H9 (cell line): ENCODE results near the gene PLPP2. TPM values are rescaled to one million over a fixed set of nuclear protein-coding genes. Genes with fewer than 3 reads are reported as not detected.

ENCODE experiments used
- DNase-seq: peaks from one replicate; pipeline ENCODE4 v3.0.0-alpha.2; 2017
- H2AFZ ChIP-seq: one replicate; pipeline ENCODE4 v1.6.1; 2013; ENCODE audit warnings: mild to moderate bottlenecking, low read length, control low read depth, moderate library complexity
- H2AK5ac ChIP-seq: 2 replicates; pipeline ENCODE4 v1.6.1; 2013; ENCODE audit warnings: low read length, control low read depth, mixed read lengths; ENCODE audit not compliant: insufficient read length
- H2BK120ac ChIP-seq: one replicate; pipeline ENCODE4 v1.6.1; 2013; ENCODE audit warnings: low read depth, mild to moderate bottlenecking, low read length, control low read depth, inconsistent platforms; ENCODE audit not compliant: poor library complexity, severe bottlenecking
- H2BK12ac ChIP-seq: 2 replicates; pipeline ENCODE4 v1.6.1; 2013; ENCODE audit warnings: low read length, control low read depth, mixed read lengths, low read depth; ENCODE audit not compliant: insufficient read length
- H2BK15ac ChIP-seq: 2 replicates; pipeline ENCODE4 v1.6.1; 2013; ENCODE audit warnings: low read depth, low read length, control low read depth
- H2BK20ac ChIP-seq: one replicate; pipeline ENCODE4 v1.6.1; 2013; ENCODE audit warnings: low read depth, mild to moderate bottlenecking, low read length, control low read depth, inconsistent platforms; ENCODE audit not compliant: poor library complexity, severe bottlenecking
- H2BK5ac ChIP-seq: 2 replicates; pipeline ENCODE4 v1.6.1; 2013; ENCODE audit warnings: low read length, control low read depth, mixed read lengths; ENCODE audit not compliant: insufficient read length
- H3K14ac ChIP-seq: 2 replicates; pipeline ENCODE4 v1.6.1; 2013; ENCODE audit warnings: low read length, control low read depth; ENCODE audit not compliant: insufficient read depth
- H3K18ac ChIP-seq: 2 replicates; pipeline ENCODE4 v1.6.1; 2013; ENCODE audit warnings: low read depth, mild to moderate bottlenecking, mixed read lengths, low read length, control low read depth; ENCODE audit not compliant: insufficient read length
- H3K23ac ChIP-seq: 2 replicates; pipeline ENCODE4 v1.6.1; 2013; ENCODE audit warnings: low read length, control low read depth, mixed read lengths, low read depth; ENCODE audit not compliant: insufficient read length
- H3K23me2 ChIP-seq: 2 replicates; pipeline ENCODE4 v1.6.1; 2013; ENCODE audit warnings: low read depth, mild to moderate bottlenecking, mixed read lengths, low read length, control low read depth; ENCODE audit not compliant: insufficient read length, poor library complexity, severe bottlenecking
- H3K27ac ChIP-seq: 2 replicates; pipeline ENCODE4 v1.5.1; 2013; ENCODE audit warnings: low read length, control low read depth, mixed read lengths, low read depth; ENCODE audit not compliant: insufficient read length
- H3K27me3 ChIP-seq: 2 replicates; pipeline ENCODE4 v1.6.1; 2013; ENCODE audit warnings: low read length, control low read depth, inconsistent platforms; ENCODE audit not compliant: insufficient read depth
- H3K4ac ChIP-seq: 2 replicates; pipeline ENCODE4 v1.6.1; 2013; ENCODE audit warnings: low read depth, mild to moderate bottlenecking, control low read depth, inconsistent platforms, low read length, moderate library complexity
- H3K4me1 ChIP-seq: 2 replicates; pipeline ENCODE4 v1.6.1; 2013; ENCODE audit warnings: low read length, control low read depth, inconsistent platforms; ENCODE audit not compliant: insufficient read depth
- H3K4me2 ChIP-seq: 2 replicates; pipeline ENCODE4 v1.6.1; 2013; ENCODE audit warnings: low read length, control low read depth, mixed read lengths; ENCODE audit not compliant: insufficient read length, insufficient read depth
- H3K56ac ChIP-seq: 2 replicates; pipeline ENCODE4 v1.6.1; 2013; ENCODE audit warnings: low read depth, mild to moderate bottlenecking, mixed read lengths, low read length, control low read depth; ENCODE audit not compliant: insufficient read length
- H3K79me1 ChIP-seq: 2 replicates; pipeline ENCODE4 v1.6.1; 2013; ENCODE audit warnings: low read depth, mild to moderate bottlenecking, moderate library complexity, low read length, control low read depth, inconsistent platforms; ENCODE audit not compliant: insufficient read depth, poor library complexity, severe bottlenecking
- H3K79me2 ChIP-seq: 2 replicates; pipeline ENCODE4 v1.6.1; 2013; ENCODE audit warnings: low read length, control low read depth, inconsistent platforms; ENCODE audit not compliant: insufficient read depth
- H3K9ac ChIP-seq: 2 replicates; pipeline ENCODE4 v1.6.1; 2013; ENCODE audit warnings: low read length, control low read depth, mixed read lengths; ENCODE audit not compliant: insufficient read length; ENCODE audit errors: extremely low read depth
- H3K9me3 ChIP-seq: one replicate; pipeline ENCODE4 v1.6.1; 2013; ENCODE audit warnings: low read depth, low read length, inconsistent platforms; ENCODE audit not compliant: control insufficient read depth
- H3T11ph ChIP-seq: one replicate; pipeline ENCODE4 v1.6.1; 2013; ENCODE audit warnings: mild to moderate bottlenecking, low read length, control low read depth, inconsistent platforms
- H4K20me1 ChIP-seq: one replicate; pipeline ENCODE4 v1.6.1; 2013; ENCODE audit not compliant: control insufficient read depth, insufficient read length, insufficient read depth
- H4K5ac ChIP-seq: 2 replicates; pipeline ENCODE4 v1.6.1; 2013; ENCODE audit warnings: low read depth, mild to moderate bottlenecking, mixed read lengths, low read length, control low read depth; ENCODE audit not compliant: insufficient read length
- H4K8ac ChIP-seq: replicated peaks from 2 replicates; pipeline ENCODE4 v1.6.1; 2013; ENCODE audit warnings: low read length, control low read depth, mixed read lengths, low read depth; ENCODE audit not compliant: insufficient read length
- H4K91ac ChIP-seq: 2 replicates; pipeline ENCODE4 v1.6.1; 2013; ENCODE audit warnings: low read depth, mild to moderate bottlenecking, moderate library complexity, mixed read lengths, low read length, control low read depth; ENCODE audit not compliant: insufficient read length
- H3K27ac Mint-ChIP-seq, 3 experiments: 2 replicates in 2 of 3; 3 replicates in 1 of 3; pipeline ENCODE4 v1.8.0; 2020 to 2021; ENCODE audit warnings: mixed read lengths in 3 of 3, mild to moderate bottlenecking in 1 of 3, moderate library complexity in 1 of 3
- H3K27me3 Mint-ChIP-seq: 2 replicates; pipeline ENCODE4 v1.8.0; 2021; ENCODE audit warnings: low read depth, mild to moderate bottlenecking, moderate library complexity, mixed read lengths
- H3K36me3 Mint-ChIP-seq, 3 experiments: 2 replicates in 2 of 3; 3 replicates in 1 of 3; pipeline ENCODE4 v1.8.0; 2020 to 2021; ENCODE audit warnings: low read depth in 3 of 3, mixed read lengths in 3 of 3; ENCODE audit not compliant: insufficient read depth in 1 of 3
- H3K4me1 Mint-ChIP-seq, 2 experiments: 2 replicates each; pipeline ENCODE4 v1.8.0; 2020; ENCODE audit warnings: mixed read lengths in 2 of 2
- H3K4me3 Mint-ChIP-seq, 2 experiments: 2 replicates in 1 of 2; 3 replicates in 1 of 2; pipeline ENCODE4 v1.8.0; 2020 to 2021; ENCODE audit warnings: mild to moderate bottlenecking in 2 of 2, mixed read lengths in 2 of 2, moderate library complexity in 1 of 2
- H3K9me3 Mint-ChIP-seq, 2 experiments: 2 replicates in 1 of 2; 3 replicates in 1 of 2; pipeline ENCODE4 v1.8.0; 2020; ENCODE audit warnings: mild to moderate bottlenecking in 2 of 2, mixed read lengths in 2 of 2, moderate library complexity in 1 of 2
- CTCF ChIP-seq: fragments of 200-600 bp; sonication (generic); conservative IDR thresholded peaks from 3 replicates; pipeline ENCODE4 v1.8.0; 2021; ENCODE audit warnings: antibody characterized with exemption, mild to moderate bottlenecking
- WGBS: extraction: QIAGEN DNeasy Blood & Tissue Kit; methylation state at CpG from one replicate; pipeline ENCODE4 v1.1.7; 2013; ENCODE audit warnings: missing lambda C conversion rate, low lambda C conversion rate, mixed read lengths; ENCODE audit not compliant: insufficient read length; ENCODE audit errors: extremely low coverage; 5-methylcytosine and 5-hydroxymethylcytosine counted together
- total RNA-seq: library from RNA; stranded (reverse); gene quantifications from 2 replicates; pipeline ENCODE4 v1.2.1, GENCODE V29; 2021

Gene PLPP2
- total RNA-seq, 1 experiment from 2014 or later, result 143 TPM

GRCh38 chr19:305240-306150 lies 14.3 kb upstream of the PLPP2 start:
- H3K4me2 ChIP-seq, result no peak overlapping the region
- peak overlapping the region in 1 of 3 experiments; percentile 55; a peak in 1 of 7 replicates for H3K27ac Mint-ChIP-seq
- DNase-seq, result no peak
- TF ChIP-seq CTCF, result no peak
- H2BK15ac ChIP-seq, result no peak overlapping the region
- no peak overlapping the region for H3K27ac ChIP-seq
- no peaks in the 10 kb centered on the region for H3K27me3 ChIP-seq
- H3K9me3 Mint-ChIP-seq, result no peaks in the 10 kb centered on the region
- H3K23ac ChIP-seq, result no peak overlapping the region
- H4K5ac ChIP-seq, result no peak overlapping the region
- no peaks in the 10 kb centered on the region for H3K4me1 ChIP-seq
- H3K4ac ChIP-seq, result no peak overlapping the region
- no peak overlapping the region for H3T11ph ChIP-seq
- H3K4me3 Mint-ChIP-seq, result 0 out of 5 replicates have a peak overlapping the region, but pooled peaks of 1 of the 2 experiments have one; percentile 14
- H3K27me3 Mint-ChIP-seq, result no peaks in the 10 kb centered on the region
- H3K56ac ChIP-seq, result no peak overlapping the region
- no CpG with 5 or more reads among the region's 43 CpGs for WGBS
- no peak overlapping the region for H2BK120ac ChIP-seq
- H3K9ac ChIP-seq, result no peak overlapping the region
- H4K20me1 ChIP-seq, result no peaks in the 10 kb centered on the region
- no peaks in the 10 kb centered on the region for H3K23me2 ChIP-seq
- H4K91ac ChIP-seq, result no peak overlapping the region
- H3K36me3 Mint-ChIP-seq, result peaks cover 21 to 37% (median 33%) of the 10 kb centered on the region in 3 experiments; a peak in 6 of 7 replicates
- H3K4me1 Mint-ChIP-seq, result no peaks in the 10 kb centered on the region
- no peaks in the 10 kb centered on the region for H3K9me3 ChIP-seq
- H2BK20ac ChIP-seq, result no peak overlapping the region
- no peaks in the 10 kb centered on the region for H3K79me2 ChIP-seq
- H3K18ac ChIP-seq, result no peak overlapping the region
- no peaks in the 10 kb centered on the region for H3K79me1 ChIP-seq
- no peak overlapping the region for H2AK5ac ChIP-seq
- no peak overlapping the region for H3K14ac ChIP-seq
- H2BK5ac ChIP-seq, result no peak overlapping the region
- H4K8ac ChIP-seq, result no peak overlapping the region
- no peak overlapping the region for H2BK12ac ChIP-seq
- H2AFZ ChIP-seq, result no peak overlapping the region
